GM18907 (cell line): ENCODE measurements around the gene SIT1.

ENCODE experiments used
- ATAC-seq: cut with Tn5 transposase; IDR thresholded peaks from one replicate; pipeline ENCODE4 v1.9.1; 2021; ENCODE audit warnings: mild to moderate bottlenecking, moderate library complexity; ENCODE audit not compliant: unreplicated experiment

SIT1 gene, protein sequence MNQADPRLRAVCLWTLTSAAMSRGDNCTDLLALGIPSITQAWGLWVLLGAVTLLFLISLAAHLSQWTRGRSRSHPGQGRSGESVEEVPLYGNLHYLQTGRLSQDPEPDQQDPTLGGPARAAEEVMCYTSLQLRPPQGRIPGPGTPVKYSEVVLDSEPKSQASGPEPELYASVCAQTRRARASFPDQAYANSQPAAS

DNA sequence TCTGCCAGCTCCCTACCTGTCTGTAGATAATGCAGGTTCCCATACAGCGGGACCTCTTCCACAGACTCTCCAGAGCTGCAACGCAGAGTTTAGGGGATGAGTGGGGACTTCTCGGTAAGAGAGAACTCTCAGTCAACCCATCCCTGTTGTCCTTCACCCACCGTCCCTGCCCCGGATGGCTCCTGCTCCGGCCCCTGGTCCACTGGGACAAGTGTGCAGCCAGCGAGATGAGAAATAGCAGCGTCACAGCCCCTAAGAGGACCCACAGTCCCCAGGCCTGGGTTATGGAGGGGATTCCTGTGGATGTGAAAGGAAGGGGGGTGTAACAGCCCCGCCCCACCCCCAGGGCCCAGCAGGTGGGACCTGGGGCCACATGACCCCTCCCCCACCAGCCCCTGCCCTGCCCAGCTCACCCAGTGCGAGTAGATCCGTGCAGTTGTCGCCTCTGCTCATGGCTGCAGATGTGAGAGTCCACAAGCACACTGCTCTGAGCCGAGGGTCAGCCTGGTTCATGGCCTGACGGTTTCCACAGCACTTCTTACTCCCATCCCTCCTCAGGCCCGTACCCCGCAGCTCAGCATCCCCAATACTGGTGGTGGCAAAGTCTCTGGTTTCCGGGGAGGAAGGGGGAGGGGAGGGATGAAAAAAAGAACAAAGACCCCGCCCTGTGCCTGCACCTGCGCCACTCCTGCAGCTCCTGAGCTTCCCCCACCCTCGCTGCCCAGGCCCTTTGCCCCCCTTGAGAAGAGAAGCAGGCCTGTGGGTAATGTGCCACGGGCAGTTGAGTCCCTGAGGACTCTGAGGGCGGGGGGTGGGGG lies at the start of gene SIT1:
Gene SIT1, minus strand, starts transcription at position 591 of the 818 bp plus-strand sequence. Its CDS starts 78 bp downstream, at position 513.
- no peak for ATAC-seq

DNA sequence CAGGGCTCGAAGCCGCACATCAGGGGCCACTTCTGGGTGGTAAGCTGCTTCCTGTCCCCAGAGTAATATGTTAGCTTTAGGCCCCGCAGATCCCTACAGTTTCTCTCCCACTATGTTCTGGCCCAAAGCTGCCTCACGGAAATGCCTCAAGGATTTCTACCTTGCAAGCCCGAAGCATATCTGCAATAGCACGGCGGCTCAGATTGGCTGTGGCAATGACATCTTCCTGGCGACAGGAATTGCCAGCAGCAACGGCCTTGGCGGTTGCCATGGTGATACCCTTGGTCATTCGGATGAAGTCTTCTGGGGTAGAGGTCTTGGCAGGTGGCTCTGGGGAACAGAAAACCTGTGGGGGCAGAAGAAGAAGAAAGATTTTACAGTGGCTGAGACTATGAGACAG lies 49.3 kb upstream of the SIT1 start:
- ATAC-seq, result no peak

DNA sequence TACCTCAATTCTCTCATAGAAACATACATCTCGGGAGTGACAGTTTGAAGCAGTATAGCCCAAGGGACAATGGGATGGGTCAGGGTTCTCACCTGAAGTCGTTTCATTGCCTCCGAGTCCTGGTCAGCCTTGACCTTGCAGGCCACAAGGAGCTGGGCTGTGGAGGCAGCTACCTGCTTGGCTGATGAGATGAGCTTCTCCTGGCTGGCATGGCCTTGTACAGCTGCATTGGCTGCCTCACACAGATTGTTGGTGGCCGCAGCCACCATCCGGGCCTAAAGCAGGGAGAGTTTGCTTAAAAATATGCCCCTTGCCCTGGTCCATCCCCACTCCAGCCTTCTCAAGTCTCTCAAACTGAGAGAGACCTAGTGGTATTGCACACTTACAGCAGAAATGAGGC lies 47.5 kb upstream of the SIT1 start:
- ATAC-seq, result no peak

DNA sequence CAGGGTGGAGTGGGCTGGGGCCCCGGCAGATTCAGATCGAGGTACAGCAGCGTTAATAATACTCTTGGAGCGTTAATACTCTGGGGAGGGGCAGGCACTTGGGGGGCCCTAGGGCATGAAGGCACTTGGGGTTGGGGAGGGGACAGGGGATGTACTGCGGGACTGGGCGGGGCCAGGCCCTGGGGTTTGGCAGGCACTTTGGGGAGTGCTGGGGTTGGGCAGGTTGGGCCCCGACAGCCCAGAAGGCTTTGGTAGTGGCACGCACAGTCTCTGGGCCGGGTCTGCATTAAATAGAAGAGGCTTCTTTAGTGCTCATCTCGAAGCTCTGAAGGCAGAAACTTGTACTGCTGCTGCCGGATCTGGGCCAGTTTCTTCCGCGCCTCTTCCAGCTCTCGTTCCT lies 46.8 kb upstream of the SIT1 start:
- no peak for ATAC-seq

DNA sequence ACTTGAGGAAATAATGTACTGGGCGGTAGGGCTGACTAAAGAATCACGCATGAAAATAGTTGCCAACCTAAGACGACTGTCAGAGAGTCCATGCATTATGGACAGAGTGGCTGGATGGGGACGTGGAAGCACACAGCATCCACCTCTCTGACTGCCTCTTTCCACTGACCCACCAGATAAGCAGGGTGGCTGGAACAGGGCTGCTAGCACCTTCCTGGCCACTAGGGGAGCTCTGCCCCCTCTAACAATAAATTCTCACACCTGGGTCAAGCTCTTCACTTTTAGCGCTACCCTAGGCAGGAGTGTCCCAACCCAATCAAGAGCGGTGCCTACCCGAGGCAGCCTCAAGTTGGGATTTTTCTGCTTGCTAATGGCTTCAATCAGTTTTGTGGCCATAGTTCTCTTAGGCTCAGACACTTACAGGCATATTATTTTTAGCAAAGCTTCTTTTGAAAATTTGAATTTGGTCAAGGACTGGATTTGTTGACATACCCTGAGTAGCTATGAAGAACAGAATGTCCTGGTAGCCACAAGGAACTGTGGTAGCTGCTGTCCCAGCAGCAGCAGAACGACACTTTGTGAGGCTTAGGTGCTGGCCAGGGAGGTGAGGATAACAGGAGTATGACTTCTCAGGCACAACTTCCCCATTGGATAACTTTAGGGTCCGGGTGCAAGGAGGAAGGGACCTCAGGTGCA lies 45.9 kb upstream of the SIT1 start:
- ATAC-seq, result peak; percentile 74

DNA sequence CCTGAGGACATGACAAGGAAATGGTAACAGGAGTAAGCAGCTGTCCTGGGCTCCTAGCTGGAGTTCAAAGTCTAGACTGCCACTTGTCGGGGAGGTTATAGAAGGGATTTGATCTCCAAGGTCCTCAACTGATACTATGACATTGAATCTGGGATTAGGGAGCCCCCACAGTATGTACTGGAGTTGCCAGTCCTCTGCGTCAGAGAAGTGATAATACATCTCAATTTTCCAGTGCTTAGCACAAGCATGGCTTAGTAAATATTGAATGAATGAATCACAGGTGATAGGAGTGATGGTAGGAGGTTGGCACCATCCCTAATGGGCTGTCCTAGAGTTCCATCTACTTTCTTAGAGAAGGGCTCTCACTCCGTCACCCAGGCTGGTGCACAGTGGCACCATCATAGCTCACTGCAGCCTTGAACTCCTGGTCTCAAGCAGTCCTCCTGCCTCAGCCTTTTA lies 45.2 kb upstream of the SIT1 start:
- no peak for ATAC-seq

DNA sequence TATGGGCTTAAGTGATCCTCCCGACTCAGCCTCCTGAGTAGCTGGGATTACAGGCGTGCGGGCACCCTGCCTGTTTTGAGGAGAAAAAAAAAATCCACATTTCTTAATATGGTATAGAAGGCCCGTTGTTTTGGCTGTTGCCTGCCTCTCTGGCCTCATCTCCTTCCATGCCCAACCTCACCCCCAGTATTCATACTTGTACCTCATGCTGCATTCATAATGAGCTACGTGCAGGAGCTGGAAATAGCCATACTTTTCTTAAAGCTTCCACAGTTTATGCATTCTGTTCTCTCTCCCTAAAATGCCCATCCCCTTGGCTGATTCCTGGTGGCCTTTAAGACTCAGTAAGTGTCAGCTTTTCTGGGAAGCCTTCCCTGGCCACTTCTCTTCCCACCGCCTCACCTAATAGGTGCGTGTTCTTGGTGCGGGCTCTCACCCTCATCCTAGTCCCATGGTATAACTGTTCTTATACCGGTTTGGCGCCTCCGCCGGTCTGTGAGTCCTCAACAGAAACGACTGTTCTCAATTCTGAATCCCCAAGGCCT lies 41.1 kb upstream of the SIT1 start:
- no peak for ATAC-seq

DNA sequence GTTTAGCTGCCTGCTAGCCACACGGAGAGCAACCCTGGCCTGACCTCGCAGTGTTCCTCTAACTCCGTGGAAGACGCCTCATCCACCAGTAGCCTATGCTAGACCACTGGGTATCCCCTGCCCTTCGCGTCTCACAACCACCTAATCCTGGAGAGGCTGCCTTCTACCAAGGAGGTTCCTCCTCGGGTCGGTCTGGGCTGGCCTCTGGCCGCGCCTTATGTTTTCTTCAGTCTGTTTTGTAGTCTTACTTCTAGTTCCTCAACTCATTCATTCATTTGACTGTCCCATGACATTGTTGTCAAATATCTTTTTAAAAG lies 40.6 kb upstream of the SIT1 start:
- ATAC-seq, result no peak

DNA sequence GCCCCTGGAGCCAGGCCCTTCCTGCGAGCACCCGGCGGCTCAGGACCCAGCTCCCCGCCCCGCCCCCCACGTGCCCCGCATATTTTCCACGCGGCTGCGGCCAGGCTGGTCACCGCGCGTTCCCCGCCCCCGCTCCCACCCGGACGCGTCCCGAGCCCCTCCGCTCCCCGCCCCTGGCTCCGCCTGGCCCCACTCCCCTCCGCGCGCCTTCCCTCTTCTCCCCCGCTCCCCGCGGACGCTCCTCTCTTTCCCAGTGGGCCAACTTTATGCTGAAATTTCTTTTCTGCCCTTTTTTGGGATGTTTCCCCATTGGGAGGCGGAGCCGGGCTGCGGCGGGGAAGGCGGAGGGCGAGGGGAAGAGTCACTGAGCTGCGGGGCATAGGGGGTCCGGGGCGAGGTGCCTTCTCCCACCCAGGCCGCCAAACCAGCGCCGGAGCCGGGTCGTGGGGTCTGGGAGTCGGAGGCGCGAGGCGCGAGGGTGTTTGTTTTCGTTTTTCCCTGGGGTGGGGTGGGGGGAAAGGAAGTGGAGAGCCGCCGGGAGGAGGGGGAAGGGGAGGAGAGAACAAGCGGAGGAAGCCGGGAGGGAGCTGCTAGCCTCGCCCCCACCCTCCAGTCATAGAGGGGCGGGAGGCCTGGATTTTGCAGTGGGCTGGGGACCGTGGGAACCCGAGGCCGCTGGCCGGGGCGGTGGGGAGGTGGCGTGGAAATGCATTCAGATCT lies 40.0 kb upstream of the SIT1 start:
- ATAC-seq, result no peak

DNA sequence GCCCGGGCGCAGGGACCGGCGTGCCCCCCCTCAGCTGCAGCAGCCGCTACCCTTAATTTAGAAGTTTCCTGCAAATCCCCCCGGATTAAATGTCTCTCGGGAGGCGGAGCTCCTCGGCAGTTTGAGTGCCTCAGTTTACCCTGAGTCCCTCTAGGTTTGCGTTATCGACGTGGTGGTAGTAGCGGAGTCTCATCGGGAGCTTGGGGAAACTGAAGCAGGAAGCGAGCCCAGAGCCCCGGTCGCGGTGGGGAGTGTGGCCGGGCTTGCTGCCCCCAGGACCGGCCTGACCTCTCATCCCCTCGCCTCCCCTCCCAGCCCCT lies 39.5 kb upstream of the SIT1 start:
- ATAC-seq, result no peak

DNA sequence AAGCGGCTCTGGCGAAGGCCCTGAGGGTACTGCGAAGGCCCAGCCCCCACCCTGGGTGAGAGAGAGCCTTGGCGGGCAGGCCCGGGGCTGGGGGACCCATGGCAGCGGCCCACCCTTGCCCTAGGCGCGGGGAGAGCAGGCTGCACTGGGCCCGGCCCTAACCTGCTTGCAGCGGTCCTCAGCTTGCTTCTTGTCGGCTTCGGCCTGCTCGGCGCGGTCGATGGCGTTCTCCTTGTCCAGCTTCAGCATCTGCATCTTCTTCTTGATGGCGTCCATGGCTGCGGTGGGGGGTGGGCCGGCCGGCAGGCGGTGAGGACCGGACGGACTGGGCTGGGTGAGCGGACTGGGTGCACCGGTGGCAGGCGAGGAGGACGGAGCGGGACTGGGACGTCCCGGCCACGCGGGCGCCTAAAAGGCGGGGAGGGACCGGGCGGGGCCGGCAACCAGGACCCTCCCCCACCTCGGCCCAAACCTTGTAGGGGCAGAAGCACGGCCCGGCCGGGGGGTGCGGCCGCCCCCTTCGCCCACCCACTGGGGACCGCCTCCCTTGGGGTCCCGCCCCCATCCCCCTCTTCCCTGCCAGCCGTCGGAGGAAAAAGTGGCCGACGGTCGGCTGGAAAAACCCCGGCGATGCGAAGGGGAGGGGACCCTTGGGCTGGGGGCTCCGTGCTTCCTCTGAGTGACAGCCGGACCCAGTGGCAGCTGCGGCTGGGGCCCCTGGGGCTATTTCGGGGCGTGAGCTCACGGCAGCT lies 39.0 kb upstream of the SIT1 start, which contains the start of gene TPM2:
Gene TPM2, minus strand, starts transcription at position 384 of the 752 bp plus-strand sequence. Its CDS starts 108 bp downstream, at position 276.
- ATAC-seq, result no peak

DNA sequence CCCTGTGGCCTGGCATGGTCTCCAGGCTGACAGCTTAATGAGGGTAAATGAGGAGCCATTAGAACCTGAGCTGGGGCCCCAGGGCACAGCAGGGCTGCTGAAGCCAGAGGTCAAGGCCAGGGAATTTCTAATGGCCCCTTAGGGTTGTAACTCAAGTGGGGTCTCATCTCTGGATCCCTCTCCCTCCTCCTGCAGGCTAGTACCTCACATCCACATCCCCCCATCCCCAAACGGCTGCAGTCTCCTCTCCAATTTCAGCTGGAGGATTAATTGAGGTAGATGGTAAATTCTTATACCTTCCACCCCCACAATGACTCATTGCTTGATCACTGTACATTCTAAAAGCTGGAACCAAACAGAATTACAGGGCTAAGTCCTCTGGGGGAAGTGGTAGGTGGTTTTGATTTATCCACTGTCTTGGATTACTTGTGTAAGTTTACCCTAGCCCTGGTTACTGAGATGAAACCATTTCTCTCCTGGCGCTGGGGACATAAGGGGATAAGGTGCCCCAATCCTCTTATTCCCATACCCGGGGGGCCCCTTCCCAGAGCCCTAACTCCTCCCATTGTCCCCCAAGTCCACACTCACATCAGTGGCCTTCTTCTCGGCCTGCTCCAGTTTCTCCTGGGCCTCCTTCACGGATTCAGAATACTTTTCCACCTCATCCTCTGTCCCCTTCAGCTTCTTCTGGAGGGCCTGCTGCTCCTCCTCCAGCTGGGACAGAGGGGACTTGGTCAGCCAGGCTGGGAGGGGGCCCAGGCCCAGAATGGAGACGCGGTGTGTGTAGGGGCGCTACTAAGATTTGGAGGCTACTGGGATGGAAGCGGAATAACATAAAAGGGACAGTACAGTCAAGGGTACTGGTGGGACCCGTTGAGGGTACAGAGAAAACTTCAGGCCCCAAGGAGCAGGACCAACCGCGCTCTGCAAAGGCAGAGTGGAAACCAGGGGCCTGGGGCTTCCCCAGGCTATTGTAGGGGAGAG lies 38.1 kb upstream of the SIT1 start:
- no peak for ATAC-seq

DNA sequence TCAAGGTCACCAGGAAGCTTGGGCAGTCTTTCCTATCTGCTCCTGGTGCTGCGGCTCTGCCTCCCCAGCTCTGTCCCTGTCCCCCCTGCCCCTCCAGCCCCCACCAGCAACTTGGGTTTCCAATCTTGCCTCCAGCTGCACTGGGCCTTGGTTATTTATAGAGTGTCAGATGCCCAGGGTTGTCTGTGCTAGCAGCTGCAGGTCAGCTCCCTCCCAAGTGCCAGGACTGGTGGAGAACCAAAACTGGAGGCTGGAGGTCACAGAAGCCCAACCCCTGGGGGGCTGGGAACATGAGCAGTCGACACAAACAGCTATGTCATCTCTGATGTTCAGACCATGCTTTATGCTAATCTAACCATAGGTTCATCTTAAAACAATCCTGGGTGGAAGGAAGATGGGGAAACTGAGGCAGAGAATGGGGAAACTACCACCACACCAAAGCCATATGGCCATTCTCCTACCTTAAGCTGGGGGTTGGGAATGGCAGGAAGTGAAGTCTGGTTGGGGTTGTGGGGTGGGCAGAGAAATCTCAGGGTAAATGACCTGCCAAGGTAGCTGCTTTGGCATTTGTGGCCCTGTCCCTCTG lies 37.3 kb upstream of the SIT1 start:
- no peak for ATAC-seq

DNA sequence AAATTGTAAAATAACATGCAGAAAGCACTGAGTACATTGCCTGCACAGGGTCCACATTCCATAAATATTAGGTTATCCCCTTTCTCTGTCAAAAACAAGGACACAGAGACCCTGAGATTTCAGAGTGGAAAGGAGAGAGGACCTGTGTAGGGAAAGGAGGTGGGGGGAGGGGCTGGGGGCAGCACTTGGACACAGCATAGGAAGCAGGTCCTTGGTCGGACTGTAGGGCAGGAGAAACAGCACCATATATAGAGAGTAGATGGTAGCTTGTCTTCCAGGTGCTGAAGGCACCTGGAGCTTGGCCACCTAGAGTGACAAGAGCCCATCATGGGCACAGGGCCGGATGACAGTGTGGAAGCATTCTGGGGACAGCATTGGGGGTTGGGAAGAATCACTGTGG lies 36.6 kb upstream of the SIT1 start:
- no peak for ATAC-seq

DNA sequence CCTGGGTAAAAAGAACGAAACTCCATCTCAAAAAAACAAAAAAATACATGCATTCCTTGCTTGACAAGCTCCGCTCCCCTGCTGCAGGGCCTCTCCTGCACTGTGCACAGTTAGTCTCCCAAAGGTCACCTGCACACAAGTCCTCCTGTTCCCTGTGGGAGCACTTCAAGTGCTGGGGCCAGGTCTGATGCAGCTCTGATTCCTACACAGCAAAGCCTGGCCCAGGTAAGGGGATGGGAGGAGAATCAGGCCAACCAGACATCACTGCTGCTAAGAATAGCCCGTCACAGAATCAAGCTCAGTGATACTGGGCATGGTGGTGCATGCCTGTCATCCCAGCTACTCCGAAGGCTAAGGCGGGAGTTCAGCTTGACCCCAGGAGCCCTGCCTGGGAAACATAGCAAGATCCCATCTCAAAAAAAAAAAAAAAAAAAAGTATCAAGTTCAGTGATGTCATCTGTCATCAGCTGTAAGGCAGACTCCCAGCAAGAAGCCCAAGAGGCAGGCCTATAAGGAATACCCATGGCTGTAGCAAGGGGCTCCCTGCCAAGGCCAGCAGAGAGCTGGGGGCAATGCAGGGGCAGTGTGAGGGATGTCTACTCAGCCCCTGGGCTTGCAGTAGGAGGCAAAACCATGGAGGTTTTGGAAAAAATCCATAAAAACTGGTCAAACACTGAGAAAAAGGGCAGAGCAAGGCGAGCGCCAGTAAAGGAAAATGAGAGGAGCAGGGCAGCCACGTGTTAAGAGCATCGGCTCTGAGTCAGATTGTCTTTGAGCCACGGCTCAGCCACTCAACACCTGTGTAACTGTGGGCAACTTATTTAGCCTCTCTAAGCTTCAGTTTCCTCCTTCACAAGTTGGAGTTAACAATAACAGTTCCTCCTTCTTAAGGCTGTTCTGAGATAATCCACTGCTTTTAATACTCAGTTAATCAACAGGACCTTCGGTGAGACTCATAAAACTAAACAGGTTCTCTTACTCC lies 35.8 kb upstream of the SIT1 start:
- ATAC-seq, result no peak

DNA sequence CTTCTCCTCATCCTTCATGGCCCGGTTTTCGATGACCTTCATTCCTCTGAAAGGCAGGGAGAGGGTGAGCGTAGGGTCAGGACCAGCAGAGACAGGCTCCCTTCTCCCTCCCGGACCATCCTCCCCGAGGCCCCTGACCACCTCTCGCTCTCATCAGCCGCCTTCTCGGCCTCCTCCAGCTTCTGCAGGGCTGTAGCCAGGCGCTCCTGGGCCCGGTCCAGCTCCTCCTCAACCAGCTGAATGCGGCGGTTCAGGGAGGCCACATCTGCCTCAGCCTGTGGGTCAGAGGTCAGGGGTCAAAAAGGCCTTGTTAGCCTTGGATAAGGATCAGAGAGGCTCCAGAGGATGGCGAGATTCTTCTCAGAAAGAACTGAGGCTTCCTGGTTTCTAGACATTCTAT lies 34.8 kb upstream of the SIT1 start:
- ATAC-seq, result no peak

DNA sequence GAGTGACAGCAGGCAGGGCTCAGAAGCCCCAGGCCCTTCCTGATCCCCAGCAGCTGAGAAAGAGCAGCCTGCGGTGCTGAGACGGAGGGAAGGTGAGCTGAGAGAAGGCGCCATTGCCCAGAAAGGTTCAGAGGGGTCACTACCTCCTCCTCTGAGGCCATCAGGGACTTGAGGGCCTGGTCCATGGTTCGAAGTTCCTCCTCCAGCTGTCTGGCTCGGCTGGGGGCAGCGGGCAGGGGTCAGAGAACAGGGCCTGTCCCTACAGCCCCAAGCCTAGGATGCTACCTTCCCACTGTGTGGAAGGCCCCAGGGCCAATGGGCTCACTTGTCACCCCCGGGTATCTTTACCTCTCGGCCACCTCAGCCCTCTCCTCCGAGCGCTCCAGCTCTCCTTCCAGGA lies 34.2 kb upstream of the SIT1 start:
- no peak for ATAC-seq

DNA sequence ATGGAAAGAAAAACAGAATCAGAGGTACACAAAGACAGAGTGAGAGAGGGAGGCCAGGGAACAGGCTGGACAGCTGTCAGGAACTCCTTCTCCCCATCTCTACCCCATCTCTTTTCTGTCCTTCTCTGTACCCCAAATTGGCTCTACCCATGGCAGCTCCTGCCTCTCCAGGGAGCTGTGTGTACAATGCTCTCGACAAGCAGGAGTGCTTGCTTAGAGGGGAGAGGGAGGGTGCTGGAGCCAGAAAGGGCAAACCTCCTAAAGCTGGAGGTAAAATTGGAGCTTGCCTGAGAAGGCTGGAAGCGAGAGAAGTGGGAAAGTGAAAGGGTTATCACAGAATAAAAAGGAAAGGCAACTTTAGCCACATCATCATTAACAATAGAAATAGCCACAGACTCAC lies 32.6 kb upstream of the SIT1 start:
- ATAC-seq, result no peak
